ENCODE measurements around the gene SLC39A11. TPM values are rescaled to one million over a fixed set of nuclear protein-coding genes. Genes with fewer than 3 reads are reported as not detected.
"Not testable (repeated sequence)": the region's sequence is repeated elsewhere in the genome, so short reads cannot be mapped to it uniquely, and the experiment has no call there.

Gene SLC39A11
- total RNA-seq, 2 donors from 2014 or later: 23.3 to 32.5 TPM

GRCh38 chr17:73018599-73018998, 73.9 kb downstream of the SLC39A11 start:
- H3K4me1 Mint-ChIP-seq: peaks cover 9% of the 10 kb centered on the region
- H3K36me3 Mint-ChIP-seq (ENCODE audit: low read depth): no peaks in the 10 kb centered on the region
- no peak overlapping the region for H3K27ac Mint-ChIP-seq
- no peak overlapping the region for H3K4me3 Mint-ChIP-seq
- no peaks in the 10 kb centered on the region for H3K9me3 ChIP-seq (ENCODE audit: control insufficient read depth, low read length, poor library complexity, severe bottlenecking)
- ATAC-seq (no peak), DNase-seq (no peak)
- no peaks in the 10 kb centered on the region for H3K27me3 Mint-ChIP-seq

GRCh38 chr17:73017658-73018057, 74.8 kb downstream of the SLC39A11 start:
- ATAC-seq (no peak), DNase-seq (no peak)
- Mint-ChIP-seq H3K4me1 (peaks cover 9% of the 10 kb centered on the region), H3K4me3 (no peak overlapping the region), H3K27ac (no peak overlapping the region), H3K36me3 (ENCODE audit: low read depth) (no peaks in the 10 kb centered on the region), H3K27me3 (no peaks in the 10 kb centered on the region)
- no peaks in the 10 kb centered on the region for H3K9me3 ChIP-seq (ENCODE audit: control insufficient read depth, low read length, poor library complexity, severe bottlenecking)

GRCh38 chr17:73015722-73016276, 76.7 kb downstream of the SLC39A11 start:
- peaks cover 14% of the 10 kb centered on the region for H3K4me1 Mint-ChIP-seq
- no peaks in the 10 kb centered on the region for H3K36me3 Mint-ChIP-seq (ENCODE audit: low read depth)
- H3K9me3 ChIP-seq (ENCODE audit: control insufficient read depth, low read length, poor library complexity, severe bottlenecking): no peaks in the 10 kb centered on the region
- no peak for DNase-seq
- no peak overlapping the region for H3K4me3 Mint-ChIP-seq
- no peak overlapping the region for H3K27ac Mint-ChIP-seq
- H3K27me3 Mint-ChIP-seq: no peaks in the 10 kb centered on the region
- no peak for ATAC-seq

- no peak overlapping the region for H3K4me3 Mint-ChIP-seq
- H3K4me1 Mint-ChIP-seq: peaks cover 17% of the 10 kb centered on the region
- no peak overlapping the region for H3K27ac Mint-ChIP-seq
- H3K36me3 Mint-ChIP-seq (ENCODE audit: low read depth): peaks cover 2% of the 10 kb centered on the region
- no peaks in the 10 kb centered on the region for H3K27me3 Mint-ChIP-seq
- DNase-seq (no peak), ATAC-seq (no peak)
- no peaks in the 10 kb centered on the region for H3K9me3 ChIP-seq (ENCODE audit: control insufficient read depth, low read length, poor library complexity, severe bottlenecking)
Observed at GRCh38 chr17:73013816-73014663, 78.4 kb downstream of the SLC39A11 start.

- H3K9me3 ChIP-seq (ENCODE audit: control insufficient read depth, low read length, poor library complexity, severe bottlenecking): no peaks in the 10 kb centered on the region
- peaks cover 2% of the 10 kb centered on the region for H3K36me3 Mint-ChIP-seq (ENCODE audit: low read depth)
- DNase-seq (no peak), ATAC-seq (no peak)
- no peaks in the 10 kb centered on the region for H3K27me3 Mint-ChIP-seq
- H3K4me1 Mint-ChIP-seq: peaks cover 17% of the 10 kb centered on the region
- no peak overlapping the region for H3K4me3 Mint-ChIP-seq
- H3K27ac Mint-ChIP-seq: no peak overlapping the region
Observed at GRCh38 chr17:73013301-73013700, 79.2 kb downstream of the SLC39A11 start.

GRCh38 chr17:73011016-73011486, 81.4 kb downstream of the SLC39A11 start:
- ATAC-seq (no peak), DNase-seq (no peak)
- H3K27me3 Mint-ChIP-seq: no peaks in the 10 kb centered on the region
- H3K36me3 Mint-ChIP-seq (ENCODE audit: low read depth): peaks cover 2% of the 10 kb centered on the region
- no peak overlapping the region for H3K27ac Mint-ChIP-seq
- H3K9me3 ChIP-seq (ENCODE audit: control insufficient read depth, low read length, poor library complexity, severe bottlenecking): no peaks in the 10 kb centered on the region
- peaks cover 19% of the 10 kb centered on the region for H3K4me1 Mint-ChIP-seq
- H3K4me3 Mint-ChIP-seq: peak overlapping the region; percentile 81

GRCh38 chr17:73010414-73010813, 82.1 kb downstream of the SLC39A11 start:
- ATAC-seq (no peak), DNase-seq (no peak)
- Mint-ChIP-seq H3K27me3 (no peaks in the 10 kb centered on the region), H3K36me3 (ENCODE audit: low read depth) (peaks cover 2% of the 10 kb centered on the region), H3K27ac (no peak overlapping the region), H3K4me1 (peaks cover 19% of the 10 kb centered on the region), H3K4me3 (no peak overlapping the region)
- no peaks in the 10 kb centered on the region for H3K9me3 ChIP-seq (ENCODE audit: control insufficient read depth, low read length, poor library complexity, severe bottlenecking)

GRCh38 chr17:73007407-73007806, 85.1 kb downstream of the SLC39A11 start:
- DNase-seq: no peak
- H3K27me3 Mint-ChIP-seq: no peaks in the 10 kb centered on the region
- peaks cover 17% of the 10 kb centered on the region for H3K4me1 Mint-ChIP-seq
- no peak for ATAC-seq
- peaks cover 7% of the 10 kb centered on the region for H3K36me3 Mint-ChIP-seq (ENCODE audit: low read depth)
- no peaks in the 10 kb centered on the region for H3K9me3 ChIP-seq (ENCODE audit: control insufficient read depth, low read length, poor library complexity, severe bottlenecking)
- H3K4me3 Mint-ChIP-seq: no peak overlapping the region
- H3K27ac Mint-ChIP-seq: no peak overlapping the region

- ATAC-seq: no peak
- H3K36me3 Mint-ChIP-seq (ENCODE audit: low read depth): peaks cover 7% of the 10 kb centered on the region
Observed at GRCh38 chr17:73005360-73005759, 87.1 kb downstream of the SLC39A11 start.

GRCh38 chr17:73003487-73003886, 89.0 kb downstream of the SLC39A11 start:
- peak overlapping the region; percentile 57 for H3K27ac Mint-ChIP-seq
- no peaks in the 10 kb centered on the region for H3K27me3 Mint-ChIP-seq
- H3K9me3 ChIP-seq (ENCODE audit: control insufficient read depth, low read length, poor library complexity, severe bottlenecking): no peaks in the 10 kb centered on the region
- peaks cover 5% of the 10 kb centered on the region for H3K36me3 Mint-ChIP-seq (ENCODE audit: low read depth)
- no peak for ATAC-seq
- H3K4me3 Mint-ChIP-seq: no peak overlapping the region
- DNase-seq: no peak
- peaks cover 15% of the 10 kb centered on the region for H3K4me1 Mint-ChIP-seq

More at GRCh38 chr17:73005360-73005759, 87.1 kb downstream of the SLC39A11 start:
- H3K9me3 ChIP-seq (ENCODE audit: control insufficient read depth, low read length, poor library complexity, severe bottlenecking): no peaks in the 10 kb centered on the region
- no peak overlapping the region for H3K27ac Mint-ChIP-seq
- no peak overlapping the region for H3K4me3 Mint-ChIP-seq
- H3K27me3 Mint-ChIP-seq: no peaks in the 10 kb centered on the region
- H3K4me1 Mint-ChIP-seq: peaks cover 12% of the 10 kb centered on the region
- DNase-seq: no peak

GRCh38 chr17:73000832-73001231, 91.7 kb downstream of the SLC39A11 start:
- Mint-ChIP-seq H3K36me3 (ENCODE audit: low read depth) (peaks cover 7% of the 10 kb centered on the region), H3K27me3 (no peaks in the 10 kb centered on the region), H3K4me3 (no peak overlapping the region), H3K27ac (no peak overlapping the region), H3K4me1 (peaks cover 13% of the 10 kb centered on the region)
- no peaks in the 10 kb centered on the region for H3K9me3 ChIP-seq (ENCODE audit: control insufficient read depth, low read length, poor library complexity, severe bottlenecking)
- DNase-seq: no peak
- no peak for ATAC-seq

GRCh38 chr17:72999474-72999873, 93.0 kb downstream of the SLC39A11 start:
- peaks cover 13% of the 10 kb centered on the region for H3K4me1 Mint-ChIP-seq
- not testable (repeated sequence) for ATAC-seq; H3K27me3 Mint-ChIP-seq; DNase-seq; H3K4me3 Mint-ChIP-seq; H3K36me3 Mint-ChIP-seq (ENCODE audit: low read depth); H3K27ac Mint-ChIP-seq; H3K9me3 ChIP-seq (ENCODE audit: control insufficient read depth, low read length, poor library complexity, severe bottlenecking)

- DNase-seq (no peak), ATAC-seq (no peak)
- Mint-ChIP-seq H3K27me3 (no peaks in the 10 kb centered on the region), H3K4me3 (no peak overlapping the region), H3K4me1 (peaks cover 18% of the 10 kb centered on the region), H3K27ac (no peak overlapping the region), H3K36me3 (ENCODE audit: low read depth) (peaks cover 6% of the 10 kb centered on the region)
- no peaks in the 10 kb centered on the region for H3K9me3 ChIP-seq (ENCODE audit: control insufficient read depth, low read length, poor library complexity, severe bottlenecking)
Observed at GRCh38 chr17:72998343-72998742, 94.1 kb downstream of the SLC39A11 start.
